GM12892 (cell line): ENCODE measurements around the gene PUS10.

Experiments
- POLR2A ChIP-seq: IDR thresholded peaks from 2 replicates; pipeline ENCODE4 v1.6.1; 2011; ENCODE audit warnings: low read depth, low read length, control low read depth
- POLR2AphosphoS5 ChIP-seq: IDR thresholded peaks from 2 replicates; pipeline ENCODE4 v1.6.1; 2011; ENCODE audit warnings: low read depth, low read length, control low read depth
- TAF1 ChIP-seq: IDR thresholded peaks from 2 replicates; pipeline ENCODE4 v1.6.1; 2011; ENCODE audit warnings: low read depth, mild to moderate bottlenecking, control low read depth, low read length, borderline replicate concordance

- TF ChIP-seq POLR2AphosphoS5 (no peak), POLR2A (no peak), TAF1 (no peak)
Observed at GRCh38 chr2:60965499-60965785, 52.6 kb downstream of the PUS10 start.
